Effector memory CD8-positive, alpha-beta T cell (primary cell): ENCODE results near the gene ZNF682.
"Not testable (repeated sequence)": the region's sequence is repeated elsewhere in the genome, so short reads cannot be mapped to it uniquely, and the experiment has no call there.

Experiments used
- ATAC-seq: fragments of 150-1000 bp; cut with Tn5 transposase; replicated peaks from 2 replicates; pipeline ENCODE4 v1.10.0; 2021; ENCODE audit warnings: mild to moderate bottlenecking, moderate library complexity
- DNase-seq, 3 experiments: peaks; one replicate each; pipeline ENCODE4 v3.0.0; 2021
- H3K27ac Mint-ChIP-seq, 2 donors: one replicate each; pipeline ENCODE4 v1.8.0; 2022; ENCODE audit warnings: mild to moderate bottlenecking in 2 of 2, mixed read lengths in 2 of 2, moderate library complexity in 2 of 2
- H3K27me3 Mint-ChIP-seq, 2 donors: one replicate each; pipeline ENCODE4 v1.8.0; 2022; ENCODE audit warnings: mixed read lengths in 2 of 2
- H3K36me3 Mint-ChIP-seq: one replicate; pipeline ENCODE4 v1.8.0; 2022; ENCODE audit warnings: mild to moderate bottlenecking, moderate library complexity, mixed read lengths; ENCODE audit not compliant: insufficient read depth
- H3K4me1 Mint-ChIP-seq, 2 donors: one replicate each; pipeline ENCODE4 v1.8.0; 2022; ENCODE audit warnings: low read depth in 2 of 2, mixed read lengths in 2 of 2
- H3K4me3 Mint-ChIP-seq, 2 donors: one replicate each; pipeline ENCODE4 v1.8.0; 2022; ENCODE audit warnings: mild to moderate bottlenecking in 2 of 2, mixed read lengths in 2 of 2, moderate library complexity in 2 of 2
- H3K9me3 Mint-ChIP-seq, 2 donors: one replicate each; pipeline ENCODE4 v1.8.0; 2022; ENCODE audit warnings: mixed read lengths in 2 of 2
- total RNA-seq, 9 experiments: gene quantifications; one replicate each; lab custom pipeline; 2026; lab: John Stamatoyannopoulos, UW

The ZNF682 gene
- 6.0 to 18.7 (median 8.2) reads per million in 9 experiments for total RNA-seq

GRCh38 chr19:20039203-20039723 lies at the start of gene ZNF682:
Gene ZNF682, minus strand, starts transcription at chr19:20039505. Its CDS starts 160 bp downstream, at chr19:20039345.
- DNase-seq, result peak; percentile 94 to 97 (median 96)
- Mint-ChIP-seq H3K36me3 (peaks cover 9% of the 10 kb centered on the region), H3K27ac (peak within 1 kb of the TSS; percentile 89 to 97), H3K27me3 (peaks cover 0 to 5% of the 10 kb centered on the region in 2 donors), H3K4me3 (peak within 1 kb of the TSS; percentile 90 to 94), H3K4me1 (peaks cover 3 to 13% of the 10 kb centered on the region in 2 donors), H3K9me3 (no peaks in the 10 kb centered on the region)
- ATAC-seq, result peak; percentile 98

- not testable (repeated sequence) for H3K36me3 Mint-ChIP-seq, ATAC-seq, H3K27ac Mint-ChIP-seq, H3K9me3 Mint-ChIP-seq, H3K27me3 Mint-ChIP-seq, DNase-seq, H3K4me3 Mint-ChIP-seq
- peaks cover 8 to 11% of the 10 kb centered on the region in 2 donors for H3K4me1 Mint-ChIP-seq
These were observed 43.6 kb upstream of the ZNF682 start for GRCh38 chr19:20082876-20083275.

GRCh38 chr19:20082232-20082833 lies 43.0 kb upstream of the ZNF682 start:
- ATAC-seq, H3K27me3 Mint-ChIP-seq, H3K4me3 Mint-ChIP-seq, DNase-seq, H3K9me3 Mint-ChIP-seq, H3K27ac Mint-ChIP-seq: not testable (repeated sequence)
- peaks cover 11 to 14% of the 10 kb centered on the region in 2 donors for H3K4me1 Mint-ChIP-seq
- peaks cover 11% of the 10 kb centered on the region for H3K36me3 Mint-ChIP-seq

- Mint-ChIP-seq H3K36me3 (peaks cover 11% of the 10 kb centered on the region), H3K4me3 (no peak overlapping the region), H3K4me1 (peaks cover 11 to 14% of the 10 kb centered on the region in 2 donors), H3K27ac (no peak overlapping the region), H3K27me3 (no peaks in the 10 kb centered on the region), H3K9me3 (no peaks in the 10 kb centered on the region)
- DNase-seq (no peak), ATAC-seq (no peak)
These were observed 41.4 kb upstream of the ZNF682 start for GRCh38 chr19:20080656-20081055.

GRCh38 chr19:20079476-20079875 lies 40.2 kb upstream of the ZNF682 start:
- Mint-ChIP-seq H3K4me1 (peaks cover 11 to 14% of the 10 kb centered on the region in 2 donors), H3K36me3 (peaks cover 11% of the 10 kb centered on the region), H3K4me3 (peak overlapping the region in 1 of 2 donors; percentile 5), H3K9me3 (no peaks in the 10 kb centered on the region), H3K27ac (no peak overlapping the region), H3K27me3 (no peaks in the 10 kb centered on the region)
- no peak for DNase-seq
- no peak for ATAC-seq

GRCh38 chr19:20078581-20079031 lies 39.3 kb upstream of the ZNF682 start:
- DNase-seq, result no peak
- peak overlapping the region; percentile 84 to 90 for H3K4me3 Mint-ChIP-seq

GRCh38 chr19:20077791-20078463 lies 38.6 kb upstream of the ZNF682 start, which contains the start of gene ZNF90:
Gene ZNF90, plus strand, starts transcription at chr19:20078000. Its CDS starts 133 bp downstream, at chr19:20078133.
- ATAC-seq, result peak; percentile 99
- Mint-ChIP-seq H3K27ac (peak within 1 kb of the TSS in 1 of 2 donors; percentile 59), H3K36me3 (peaks cover 11% of the 10 kb centered on the region), H3K4me3 (peak within 1 kb of the TSS; percentile 84 to 90), H3K4me1 (peaks cover 11 to 14% of the 10 kb centered on the region in 2 donors), H3K9me3 (no peaks in the 10 kb centered on the region), H3K27me3 (no peaks in the 10 kb centered on the region)
- DNase-seq, result peak; percentile 82 to 88 (median 85)

More at GRCh38 chr19:20078581-20079031, 39.3 kb upstream of the ZNF682 start:
- no peak for ATAC-seq
- no peaks in the 10 kb centered on the region for H3K27me3 Mint-ChIP-seq
- H3K4me1 Mint-ChIP-seq, result peaks cover 11 to 14% of the 10 kb centered on the region in 2 donors
- peak overlapping the region in 1 of 2 donors; percentile 59 for H3K27ac Mint-ChIP-seq
- H3K36me3 Mint-ChIP-seq, result peaks cover 11% of the 10 kb centered on the region
- H3K9me3 Mint-ChIP-seq, result no peaks in the 10 kb centered on the region

GRCh38 chr19:20072936-20073335 lies 33.6 kb upstream of the ZNF682 start:
- DNase-seq (no peak), ATAC-seq (no peak)
- Mint-ChIP-seq H3K36me3 (peaks cover 9% of the 10 kb centered on the region), H3K4me1 (peaks cover 4% of the 10 kb centered on the region in 2 donors), H3K4me3 (no peak overlapping the region), H3K27ac (no peak overlapping the region), H3K27me3 (peaks cover 12 to 35% of the 10 kb centered on the region in 2 donors), H3K9me3 (no peaks in the 10 kb centered on the region)

GRCh38 chr19:20070691-20071090 lies 31.4 kb upstream of the ZNF682 start:
- Mint-ChIP-seq H3K27ac (no peak overlapping the region), H3K36me3 (peaks cover 4% of the 10 kb centered on the region), H3K4me3 (no peak overlapping the region), H3K9me3 (peaks cover 0 to 2% of the 10 kb centered on the region in 2 donors), H3K4me1 (no peaks in the 10 kb centered on the region), H3K27me3 (peaks cover 22 to 51% of the 10 kb centered on the region in 2 donors)
- DNase-seq, result no peak
- no peak for ATAC-seq

- H3K4me1 Mint-ChIP-seq, DNase-seq, H3K4me3 Mint-ChIP-seq, H3K9me3 Mint-ChIP-seq, ATAC-seq, H3K27ac Mint-ChIP-seq, H3K36me3 Mint-ChIP-seq: not testable (repeated sequence)
- peaks cover 22 to 51% of the 10 kb centered on the region in 2 donors for H3K27me3 Mint-ChIP-seq
These were observed 29.3 kb upstream of the ZNF682 start for GRCh38 chr19:20068559-20068958.

- Mint-ChIP-seq H3K27ac (no peak overlapping the region), H3K9me3 (peaks cover 0 to 2% of the 10 kb centered on the region in 2 donors), H3K36me3 (peaks cover 4% of the 10 kb centered on the region), H3K4me1 (no peaks in the 10 kb centered on the region), H3K4me3 (no peak overlapping the region), H3K27me3 (peaks cover 22 to 51% of the 10 kb centered on the region in 2 donors)
- DNase-seq (no peak), ATAC-seq (no peak)
These were observed 28.6 kb upstream of the ZNF682 start for GRCh38 chr19:20067943-20068342.

GRCh38 chr19:20066861-20067260 lies 27.6 kb upstream of the ZNF682 start:
- peaks cover 2% of the 10 kb centered on the region for H3K36me3 Mint-ChIP-seq
- peaks cover 0 to 2% of the 10 kb centered on the region in 2 donors for H3K9me3 Mint-ChIP-seq
- no peak overlapping the region for H3K27ac Mint-ChIP-seq
- no peak for ATAC-seq
- no peaks in the 10 kb centered on the region for H3K4me1 Mint-ChIP-seq
- peaks cover 22 to 50% of the 10 kb centered on the region in 2 donors for H3K27me3 Mint-ChIP-seq
- no peak for DNase-seq
- no peak overlapping the region for H3K4me3 Mint-ChIP-seq

GRCh38 chr19:20060282-20060681 lies 21.0 kb upstream of the ZNF682 start:
- no peak overlapping the region for H3K27ac Mint-ChIP-seq
- peaks cover 9 to 11% of the 10 kb centered on the region in 2 donors for H3K27me3 Mint-ChIP-seq
- no peak overlapping the region for H3K4me3 Mint-ChIP-seq
- no peak for ATAC-seq
- no peaks in the 10 kb centered on the region for H3K4me1 Mint-ChIP-seq
- DNase-seq, result no peak
- no peaks in the 10 kb centered on the region for H3K9me3 Mint-ChIP-seq
- peaks cover 3% of the 10 kb centered on the region for H3K36me3 Mint-ChIP-seq
